ENCODE data around the gene MTG1.
"Not testable (repeated sequence)": the region's sequence is repeated elsewhere in the genome, so short reads cannot be mapped to it uniquely, and the experiment has no call there.

The MTG1 gene

GRCh38 chr10:133465950-133466474 is 72.1 kb downstream of the MTG1 start:
- DNase-seq (ENCODE audit: low read depth in 2 of 2), result no peak

- no peak for DNase-seq (ENCODE audit: low read depth in 2 of 2)
Observed at GRCh38 chr10:133466683-133467275, 72.8 kb downstream of the MTG1 start.

- DNase-seq (ENCODE audit: low read depth in 2 of 2), result no peak
Observed at GRCh38 chr10:133467286-133467911, 73.4 kb downstream of the MTG1 start.

- DNase-seq (ENCODE audit: low read depth in 2 of 2), result not testable (repeated sequence)
Observed at GRCh38 chr10:133469205-133469604, 75.2 kb downstream of the MTG1 start.

- DNase-seq (ENCODE audit: low read depth in 2 of 2), result no peak
Observed at GRCh38 chr10:133471300-133472109, 77.5 kb downstream of the MTG1 start.
